Aorta (tissue), 5 donors: ENCODE results near the gene CCDC71. TPM values are rescaled to one million over a fixed set of nuclear protein-coding genes. Genes with fewer than 3 reads are reported as not detected.
A peak's percentile ranks its signal among the peaks of the same experiment; 100 is the strongest.

Source experiments
- ATAC-seq: fragments of 200-7000 bp; cut with Tn5 transposase; one replicate; pipeline ENCODE4 v1.9.1; 2022; ENCODE audit warnings: moderate library complexity; ENCODE audit not compliant: low FRiP score
- DNase-seq, 2 donors: peaks; one replicate each; pipeline ENCODE4 v3.0.0-alpha.2; 2020
- H3K27ac ChIP-seq, 2 donors: one replicate each; pipeline ENCODE4 v1.5.1; 2013; ENCODE audit warnings: low read length in 2 of 2, mild to moderate bottlenecking in 2 of 2, moderate library complexity in 2 of 2, control low read depth in 1 of 2, inconsistent platforms in 1 of 2, low read depth in 1 of 2
- H3K27me3 ChIP-seq, 2 donors: one replicate each; pipeline ENCODE4 v1.6.1; 2013; ENCODE audit warnings: control low read depth in 1 of 2, low read length in 1 of 2, mild to moderate bottlenecking in 1 of 2, moderate library complexity in 1 of 2; ENCODE audit not compliant: insufficient read depth in 2 of 2, control insufficient read depth in 1 of 2
- H3K36me3 ChIP-seq, 2 donors: one replicate each; pipeline ENCODE4 v1.6.1; 2013; ENCODE audit warnings: control low read depth in 1 of 2, low read length in 1 of 2, mild to moderate bottlenecking in 1 of 2; ENCODE audit not compliant: insufficient read depth in 2 of 2, control insufficient read depth in 1 of 2
- H3K4me1 ChIP-seq, 2 donors: one replicate each; pipeline ENCODE4 v1.6.1; 2013; ENCODE audit warnings: low read length in 2 of 2, control low read depth in 1 of 2, mild to moderate bottlenecking in 1 of 2, moderate library complexity in 1 of 2; ENCODE audit not compliant: insufficient read depth in 2 of 2, control insufficient read depth in 1 of 2
- H3K4me3 ChIP-seq, 2 donors: one replicate each; pipeline ENCODE4 v1.5.1; 2013; ENCODE audit warnings: low read length in 2 of 2, control low read depth in 1 of 2, mild to moderate bottlenecking in 1 of 2
- H3K9me3 ChIP-seq: one replicate; pipeline ENCODE4 v1.6.1; 2013; ENCODE audit warnings: mild to moderate bottlenecking, low read length; ENCODE audit not compliant: control insufficient read depth
- WGBS, 2 donors: extraction: QIAGEN DNeasy Blood & Tissue Kit; methylation state at CpG; one replicate each; pipeline ENCODE4 v1.1.7; 2013; 5-methylcytosine and 5-hydroxymethylcytosine counted together
- intact Hi-C, 2 donors: fragments of 100-400 bp; cut with DNase I; formaldehyde crosslinking; loops; one replicate each; pipeline versions ENCODE4 v1.14.2 to v1.15.0; 2022
- polyA plus RNA-seq, 2 donors: library from polyadenylated mRNA; stranded (reverse); fragments of 200-250 nt; gene quantifications; one replicate each; pipeline ENCODE4 v1.2.3, GENCODE V29; 2013
- total RNA-seq, 2 donors: library from RNA; stranded (reverse); fragmentation: NEBNext Ultra II Directional; extraction: Animal tissue kit (Norgen Biotek cat#: 25700); gene quantifications; one replicate each; pipeline ENCODE4 v1.2.1, GENCODE V29; 2021
- donor health status: healthy with polysubstance abuse.
- donor health status: Bipolar disorder and iron deficiency.
- donor health status: DM: no; HTN: no; CAD: no.
- donor health status: DM: no; HTN: no; CAD: no.
- donor health status: DM: yes; HTN: yes; CAD: no.

CCDC71 gene
- total and polyA plus RNA-seq, 4 donors, result 1.8 to 16.6 (median 12.5) TPM

DNA sequence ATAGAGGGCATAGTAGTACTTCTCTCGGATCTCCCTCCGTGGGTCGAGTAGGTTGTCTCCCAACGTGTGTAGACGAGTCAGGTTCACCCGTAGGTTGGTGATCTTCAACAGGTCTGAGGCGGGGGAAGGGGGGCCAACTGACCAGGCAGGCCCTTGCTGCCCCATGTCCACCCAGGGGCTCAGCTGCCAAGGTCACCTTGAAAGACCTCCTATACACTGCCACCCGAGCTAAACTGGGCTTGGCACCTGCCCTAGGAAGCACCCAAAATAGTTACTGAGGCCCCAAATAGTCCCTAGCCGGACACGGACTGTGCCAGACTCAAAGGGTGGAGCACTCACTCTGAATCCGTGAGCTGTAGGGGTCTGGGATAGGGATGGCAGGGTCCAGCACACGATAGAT, 35.1 kb downstream of the CCDC71 start:
- Histone ChIP-seq H3K27ac (no peak overlapping the region), H3K27me3 (no peaks in the 10 kb centered on the region), H3K4me1 (peaks cover 0 to 3% of the 10 kb centered on the region in 2 donors), H3K36me3 (no peaks in the 10 kb centered on the region), H3K9me3 (no peaks in the 10 kb centered on the region), H3K4me3 (no peak overlapping the region)
- DNase-seq, result no peak
- WGBS, 2 donors, result 44 to 47% methylated on average over 12 of the region's 12 CpGs
- ATAC-seq, result no peak
- intact Hi-C loops, result no loop called here

DNA sequence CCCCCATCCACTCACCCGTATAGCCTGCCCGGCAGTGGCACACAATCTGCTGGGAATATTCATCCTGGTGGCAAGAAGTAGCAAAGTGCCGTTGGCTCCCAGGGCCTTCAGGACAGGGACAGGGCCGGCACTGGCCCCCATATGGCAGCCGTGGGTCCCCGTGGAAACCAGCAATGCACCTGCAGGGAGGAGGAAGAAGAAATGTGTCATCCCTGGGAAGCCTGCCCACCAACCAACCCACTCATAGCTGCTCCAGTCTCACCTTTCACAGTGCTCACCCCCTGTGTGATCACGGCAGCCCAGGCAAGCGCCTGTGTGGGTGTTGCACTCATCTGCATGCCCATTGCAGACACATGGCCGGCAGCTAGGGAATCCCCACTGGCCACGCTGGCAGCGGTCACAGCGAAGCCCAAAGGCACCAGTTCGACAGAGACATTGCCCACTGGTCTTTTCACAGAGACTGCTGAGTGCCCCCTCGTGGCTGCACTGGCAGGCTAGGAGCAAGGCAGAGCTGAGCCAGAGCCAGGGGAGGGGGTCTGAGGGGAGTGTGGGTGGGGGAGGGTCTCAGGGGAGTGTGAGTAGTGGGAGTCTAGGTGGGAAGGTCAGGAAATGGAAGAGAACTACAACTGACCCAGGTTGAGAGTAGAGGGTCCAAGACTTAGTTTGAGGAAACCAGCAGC, 41.0 kb downstream of the CCDC71 start:
- intact Hi-C loops, result no loop called here
- Histone ChIP-seq H3K4me1 (no peaks in the 10 kb centered on the region), H3K36me3 (peaks cover 0 to 22% of the 10 kb centered on the region in 2 donors), H3K27ac (no peak overlapping the region), H3K9me3 (no peaks in the 10 kb centered on the region), H3K27me3 (no peaks in the 10 kb centered on the region), H3K4me3 (no peak overlapping the region)
- ATAC-seq (no peak), DNase-seq (no peak)
- 76 to 78% methylated on average over 14 of the region's 14 CpGs for WGBS, 2 donors

DNA sequence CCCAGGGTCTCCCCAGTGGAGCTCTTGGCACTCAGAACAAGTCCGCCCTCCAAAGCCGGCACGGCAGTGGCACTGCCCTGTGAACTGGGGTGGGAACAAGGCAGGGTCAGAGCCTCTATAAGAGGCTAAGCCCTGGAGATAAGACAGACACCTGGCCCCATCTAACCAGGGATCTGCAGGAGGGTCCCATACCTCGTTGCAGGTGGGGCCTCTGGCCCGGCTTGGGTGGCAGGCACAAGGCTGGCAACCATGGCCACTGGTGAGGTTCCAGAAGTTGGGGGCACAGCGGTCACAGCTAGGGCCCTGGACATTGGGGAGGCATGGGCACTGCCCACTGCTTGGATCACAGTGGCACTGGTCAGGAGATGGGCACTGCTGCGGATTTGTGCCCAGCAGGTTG, 41.9 kb downstream of the CCDC71 start:
- peaks cover 0 to 2% of the 10 kb centered on the region in 2 donors for H3K4me1 ChIP-seq
- H3K27ac ChIP-seq, result no peak overlapping the region
- no peak for ATAC-seq
- no peaks in the 10 kb centered on the region for H3K9me3 ChIP-seq
- 82 to 83% methylated on average over 7 of the region's 7 CpGs for WGBS, 2 donors
- no peak overlapping the region for H3K4me3 ChIP-seq
- intact Hi-C loops, result no loop called here
- peaks cover 0 to 22% of the 10 kb centered on the region in 2 donors for H3K36me3 ChIP-seq
- H3K27me3 ChIP-seq, result no peaks in the 10 kb centered on the region
- DNase-seq, result no peak

DNA sequence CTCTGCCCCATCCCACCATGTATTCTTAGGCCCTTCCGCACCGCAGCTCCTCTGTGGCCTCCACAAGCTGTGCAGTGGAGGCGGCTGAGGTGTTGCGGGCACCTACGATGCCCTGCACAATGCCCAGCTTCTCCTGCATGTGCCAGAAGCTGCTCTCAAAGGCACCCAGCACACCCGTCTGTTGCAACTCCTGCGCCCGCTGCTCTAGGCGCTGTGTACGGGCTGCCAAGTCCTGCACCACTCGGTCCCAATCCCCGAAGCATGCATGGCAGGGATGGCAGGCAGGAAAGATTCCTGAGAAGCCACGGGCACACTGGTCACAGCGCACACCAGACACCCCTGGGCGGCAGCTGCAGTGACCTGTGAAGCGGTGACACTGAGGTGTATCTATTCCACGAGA, 42.4 kb downstream of the CCDC71 start:
- WGBS, 2 donors, result 91% methylated on average over 16 to 17 of the region's 17 CpGs
- H3K4me1 ChIP-seq, result peaks cover 0 to 2% of the 10 kb centered on the region in 2 donors
- no peak for ATAC-seq
- H3K27ac ChIP-seq, result no peak overlapping the region
- H3K36me3 ChIP-seq, result peaks cover 0 to 22% of the 10 kb centered on the region in 2 donors
- no peaks in the 10 kb centered on the region for H3K27me3 ChIP-seq
- no peak overlapping the region for H3K4me3 ChIP-seq
- no peak for DNase-seq
- H3K9me3 ChIP-seq, result no peaks in the 10 kb centered on the region
- intact Hi-C loops, result no loop called here

DNA sequence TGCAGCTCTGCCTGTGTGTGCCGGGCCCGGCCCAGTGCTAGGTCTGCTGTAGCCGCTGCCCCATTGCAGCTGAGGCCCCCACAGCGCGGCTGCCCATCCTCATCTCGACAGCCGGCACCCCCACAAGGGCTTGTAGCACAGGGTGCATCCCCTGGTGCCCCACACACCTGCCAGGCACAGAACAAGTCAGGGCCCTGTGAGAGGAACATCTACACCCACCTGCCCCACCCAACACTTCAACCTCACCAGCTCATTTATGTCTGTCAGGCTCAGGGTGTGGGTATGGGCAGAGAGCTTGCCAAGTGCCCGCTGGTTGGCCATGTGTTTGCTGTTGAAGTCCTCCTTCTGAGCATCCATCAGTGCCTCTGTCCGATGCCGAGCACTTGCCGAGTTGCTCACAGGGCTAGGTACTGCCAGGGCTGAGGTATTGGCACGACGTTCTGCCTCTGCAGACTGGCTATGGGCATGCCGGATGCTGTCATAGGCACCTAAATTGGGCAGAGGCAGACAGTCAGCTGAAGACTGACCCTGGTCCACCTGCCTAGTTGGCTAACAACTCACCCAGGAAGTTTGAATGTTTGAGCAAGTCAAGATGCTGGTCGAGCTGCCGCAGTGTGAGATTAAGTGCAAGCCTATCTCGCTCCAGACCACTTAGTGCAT, 43.1 kb downstream of the CCDC71 start:
- intact Hi-C loops, result no loop called here
- H3K36me3 ChIP-seq, result peaks cover 0 to 22% of the 10 kb centered on the region in 2 donors
- WGBS, 2 donors, result 87 to 88% methylated on average over 17 of the region's 17 CpGs
- no peak overlapping the region for H3K27ac ChIP-seq
- ATAC-seq (no peak), DNase-seq (no peak)
- no peaks in the 10 kb centered on the region for H3K9me3 ChIP-seq
- no peaks in the 10 kb centered on the region for H3K27me3 ChIP-seq
- peaks cover 0 to 2% of the 10 kb centered on the region in 2 donors for H3K4me1 ChIP-seq
- no peak overlapping the region for H3K4me3 ChIP-seq

DNA sequence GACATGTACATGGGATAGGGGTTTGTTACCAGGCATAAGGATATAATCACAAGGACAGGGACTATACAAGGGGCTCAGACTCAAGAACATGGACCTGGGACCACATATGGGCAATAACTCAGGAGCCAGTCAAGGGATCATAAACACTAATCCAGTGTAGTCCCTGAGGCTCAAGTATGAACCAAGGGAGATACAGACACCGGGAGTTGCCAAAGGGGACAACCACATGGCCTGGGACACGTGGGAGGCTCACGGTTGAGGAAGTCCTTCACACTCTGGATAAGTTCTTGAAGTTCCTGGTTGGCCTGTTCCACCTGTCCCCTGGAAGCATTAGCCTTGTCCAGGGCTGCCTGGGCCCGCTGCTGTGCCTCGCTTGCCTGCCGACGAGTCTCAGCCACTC, 43.7 kb downstream of the CCDC71 start:
- intact Hi-C loops, result no loop called here
- ATAC-seq (no peak), DNase-seq (no peak)
- H3K9me3 ChIP-seq, result no peaks in the 10 kb centered on the region
- 82 to 86% methylated on average over 7 of the region's 7 CpGs for WGBS, 2 donors
- H3K4me1 ChIP-seq, result peaks cover 0 to 2% of the 10 kb centered on the region in 2 donors
- H3K27ac ChIP-seq, result no peak overlapping the region
- H3K4me3 ChIP-seq, result no peak overlapping the region
- peaks cover 0 to 26% of the 10 kb centered on the region in 2 donors for H3K36me3 ChIP-seq
- H3K27me3 ChIP-seq, result no peaks in the 10 kb centered on the region

DNA sequence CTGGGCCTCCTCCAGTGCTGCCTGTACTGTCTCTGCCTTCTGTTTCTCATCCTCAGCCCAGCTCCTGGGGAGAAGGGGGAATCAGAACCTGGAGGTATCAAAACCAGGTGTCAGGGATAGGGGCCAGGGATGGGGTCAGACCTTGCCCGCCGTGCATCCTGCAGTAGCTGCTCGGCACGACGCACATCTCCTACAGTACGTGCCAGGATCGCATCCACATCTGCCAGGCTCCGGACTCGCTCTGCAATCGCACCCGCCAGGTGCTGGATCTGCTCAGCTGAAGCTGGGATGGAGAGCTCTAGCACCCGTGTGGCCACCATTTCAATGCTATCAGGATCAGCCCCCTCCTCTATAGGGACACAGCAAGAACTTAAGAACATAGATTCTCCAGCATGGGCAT, 44.1 kb downstream of the CCDC71 start:
- Histone ChIP-seq H3K9me3 (no peaks in the 10 kb centered on the region), H3K27ac (no peak overlapping the region), H3K27me3 (no peaks in the 10 kb centered on the region), H3K4me1 (peaks cover 0 to 2% of the 10 kb centered on the region in 2 donors), H3K4me3 (no peak overlapping the region), H3K36me3 (peaks cover 0 to 29% of the 10 kb centered on the region in 2 donors)
- ATAC-seq (no peak), DNase-seq (no peak)
- intact Hi-C loops, result no loop called here
- WGBS, 2 donors, result 86 to 90% methylated on average over 12 of the region's 12 CpGs

DNA sequence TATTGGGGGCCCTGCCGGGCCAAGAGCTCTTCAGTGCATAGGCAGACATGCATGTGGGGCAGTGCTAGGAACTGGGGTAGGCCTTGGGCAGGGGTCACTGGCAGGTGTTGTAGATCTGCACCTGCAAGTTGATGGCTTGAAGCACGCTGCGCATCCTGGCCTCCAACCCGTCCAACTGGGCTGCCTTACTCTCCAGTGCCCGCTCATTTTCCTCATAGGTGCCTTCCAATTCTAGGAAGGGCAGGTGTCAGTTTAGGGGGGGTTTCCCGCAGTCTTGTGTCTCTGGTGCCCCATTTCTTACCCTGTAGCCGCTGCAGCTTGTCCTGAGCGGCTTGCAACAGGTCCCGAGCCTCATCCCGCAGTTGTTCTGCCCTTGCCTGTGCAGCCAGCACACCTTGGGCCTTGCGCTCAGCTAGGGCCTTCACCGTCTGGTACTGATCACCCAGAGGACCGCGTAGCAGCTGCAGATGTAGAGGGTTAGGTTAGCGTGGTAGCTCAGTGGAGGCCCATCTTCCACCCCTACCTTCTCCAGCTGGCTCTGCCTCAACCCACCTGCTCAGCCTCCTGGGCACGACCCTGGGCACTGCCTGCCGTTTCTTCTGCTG, 44.9 kb downstream of the CCDC71 start:
- peaks cover 0 to 2% of the 10 kb centered on the region in 2 donors for H3K4me1 ChIP-seq
- 73 to 74% methylated on average over 16 to 17 of the region's 17 CpGs for WGBS, 2 donors
- H3K36me3 ChIP-seq, result peaks cover 0 to 29% of the 10 kb centered on the region in 2 donors
- no peaks in the 10 kb centered on the region for H3K9me3 ChIP-seq
- H3K27ac ChIP-seq, result peak overlapping the region in 1 of 2 donors; percentile 58
- intact Hi-C loops, result no loop called here
- no peaks in the 10 kb centered on the region for H3K27me3 ChIP-seq
- DNase-seq (no peak), ATAC-seq (no peak)
- no peak overlapping the region for H3K4me3 ChIP-seq
